B cell (primary cell): ENCODE results near the gene PLCB3. TPM values are rescaled to one million over a fixed set of nuclear protein-coding genes. Genes with fewer than 3 reads are reported as not detected.

Experiments
- ATAC-seq: fragments of 200-7000 bp; cut with Tn5 transposase; one replicate; pipeline ENCODE4 v1.10.0; 2021; ENCODE audit warnings: low read depth, mild to moderate bottlenecking, moderate number of reproducible peaks, moderate library complexity
- CTCF ChIA-PET: fragments of 350-600 bp; sonication (Branson Sonifier 250); formaldehyde crosslinking; loops from one replicate; lab custom pipeline; 2021; ENCODE audit warnings: antibody characterized with exemption, inconsistent platforms; lab: Charles Lee
- POLR2A ChIA-PET: fragments of 350-600 bp; sonication (Branson Sonifier 250); formaldehyde crosslinking; loops from one replicate; lab custom pipeline; 2021; ENCODE audit warnings: antibody characterized with exemption; lab: Charles Lee
- DNase-seq: peaks from one replicate; pipeline ENCODE4 v3.0.0; 2013
- H2AFZ ChIP-seq: 2 replicates; pipeline ENCODE4 v1.6.1; 2012; ENCODE audit warnings: mild to moderate bottlenecking, low read depth, low read length; ENCODE audit not compliant: insufficient read depth, poor library complexity, severe bottlenecking
- H3K27ac ChIP-seq, 2 donors: 1 replicate in 1 of 2; 2 replicates in 1 of 2; pipeline ENCODE4 v1.5.1; 2012 to 2013; ENCODE audit warnings: low read length in 2 of 2, mild to moderate bottlenecking in 2 of 2, moderate library complexity in 1 of 2
- H3K27me3 ChIP-seq, 4 experiments: fragments of 200-600 bp in 1 of 4; sonication (generic) in 1 of 4; replicated peaks in 1 of 4; 1 replicate in 2 of 4; 2 replicates in 2 of 4; pipeline versions ENCODE4 v1.6.1 to v1.7.0; 2013 to 2016; ENCODE audit warnings: low read length in 3 of 4, mild to moderate bottlenecking in 2 of 4, mixed read lengths in 1 of 4, moderate library complexity in 1 of 4; ENCODE audit not compliant: insufficient read depth in 4 of 4, control insufficient read depth in 3 of 4; ENCODE audit errors: control extremely low read depth in 1 of 4
- H3K36me3 ChIP-seq, 2 experiments: replicated peaks in 1 of 2; 1 replicate in 1 of 2; 2 replicates in 1 of 2; pipeline versions ENCODE4 v1.6.1 to v1.7.1; 2013; ENCODE audit warnings: low read length in 1 of 2; ENCODE audit not compliant: insufficient read depth in 2 of 2, control insufficient read depth in 1 of 2; ENCODE audit errors: control extremely low read depth in 1 of 2, extremely low read depth in 1 of 2
- H3K4me1 ChIP-seq, 2 donors: fragments of 200-600 bp in 1 of 2; sonication (generic) in 1 of 2; 1 replicate in 1 of 2; 2 replicates in 1 of 2; pipeline versions ENCODE4 v1.5.1 to v1.6.1; 2013 to 2017; ENCODE audit warnings: low read length in 2 of 2; ENCODE audit not compliant: control insufficient read depth in 2 of 2, insufficient read depth in 2 of 2
- H3K4me2 ChIP-seq: replicated peaks from 2 replicates; pipeline ENCODE3; 2012; ENCODE audit warnings: mild to moderate bottlenecking, low read depth, low read length; ENCODE audit not compliant: poor library complexity, severe bottlenecking
- H3K4me3 ChIP-seq, 5 experiments: fragments of 200-600 bp in 1 of 5; sonication (generic) in 1 of 5; 1 replicate in 3 of 5; 2 replicates in 2 of 5; pipeline versions ENCODE4 v1.5.1 to v1.7.0; 2011 to 2016; ENCODE audit warnings: low read length in 4 of 5, mild to moderate bottlenecking in 4 of 5, low read depth in 2 of 5, control low read depth in 1 of 5, moderate library complexity in 1 of 5; ENCODE audit not compliant: insufficient read depth in 1 of 5; ENCODE audit errors: control extremely low read depth in 1 of 5, extremely low read depth in 1 of 5
- H3K79me2 ChIP-seq: fragments of 200-600 bp; sonication (generic); one replicate; pipeline ENCODE4 v1.6.0; 2016; ENCODE audit warnings: low read length; ENCODE audit not compliant: control insufficient read depth, insufficient read depth
- H3K9ac ChIP-seq: fragments of 200-600 bp; sonication (generic); 2 replicates; pipeline ENCODE4 v1.6.1; 2017; ENCODE audit warnings: mild to moderate bottlenecking, low read length, moderate library complexity
- H3K9me3 ChIP-seq, 3 donors: one replicate each; pipeline versions ENCODE4 v1.6.1 to v1.7.1; 2013; ENCODE audit warnings: low read length in 2 of 3; ENCODE audit not compliant: control insufficient read depth in 2 of 3, insufficient read depth in 1 of 3; ENCODE audit errors: control extremely low read depth in 1 of 3
- H4K20me1 ChIP-seq: 2 replicates; pipeline ENCODE4 v1.6.0; 2012; ENCODE audit warnings: mild to moderate bottlenecking, low read length; ENCODE audit not compliant: insufficient read depth, control insufficient read depth, poor library complexity, severe bottlenecking
- H3K27ac Mint-ChIP-seq: one replicate; pipeline ENCODE4 v1.8.0; 2021; ENCODE audit warnings: mixed read lengths
- H3K27me3 Mint-ChIP-seq: one replicate; pipeline ENCODE4 v1.8.0; 2021; ENCODE audit warnings: mixed read lengths
- H3K4me1 Mint-ChIP-seq: one replicate; pipeline ENCODE4 v1.8.0; 2021; ENCODE audit warnings: mixed read lengths
- H3K4me3 Mint-ChIP-seq: one replicate; pipeline ENCODE4 v1.8.0; 2021; ENCODE audit warnings: mixed read lengths
- H3K9me3 Mint-ChIP-seq: one replicate; pipeline ENCODE4 v1.8.0; 2022; ENCODE audit warnings: mixed read lengths; ENCODE audit not compliant: insufficient read depth
- CTCF ChIP-seq: fragments of 200-600 bp; IDR thresholded peaks from one replicate; pipeline ENCODE4 v1.8.0; 2022; ENCODE audit warnings: antibody characterized with exemption, mild to moderate bottlenecking
- EZH2 ChIP-seq: IDR thresholded peaks from 2 replicates; pipeline ENCODE4 v1.6.1; 2012; ENCODE audit warnings: borderline replicate concordance, low read depth, mild to moderate bottlenecking, moderate library complexity, low read length; ENCODE audit not compliant: insufficient read depth, poor library complexity, severe bottlenecking
- WGBS: methylation state at CpG from one replicate; pipeline ENCODE4 v1.1.5; 2013; ENCODE audit warnings: missing lambda C conversion rate; ENCODE audit not compliant: insufficient coverage; 5-methylcytosine and 5-hydroxymethylcytosine counted together
- intact Hi-C: fragments of 100-400 bp; cut with micrococcal nuclease; formaldehyde crosslinking; loops from one replicate; pipeline ENCODE4 v1.10.0; 2022
- polyA plus RNA-seq: library from polyadenylated mRNA; depleted of rRNA; stranded (reverse); fragments of >200 nt; gene quantifications from 2 replicates; pipeline ENCODE4 v1.2.3, GENCODE V29; 2012
- total RNA-seq, 2 donors: library from RNA; stranded (reverse); fragments of 120-200 nt in 1 of 2; gene quantifications; 1 replicate in 1 of 2; 2 replicates in 1 of 2; pipeline versions ENCODE4 v1.2.3 to v1.2.4, GENCODE V29; 2013 to 2022

Gene PLCB3
- total and polyA plus RNA-seq, 2 donors (not counting 1 experiment from before 2014, with no cell fraction given) = 3.0 to 8.1 TPM

DNA sequence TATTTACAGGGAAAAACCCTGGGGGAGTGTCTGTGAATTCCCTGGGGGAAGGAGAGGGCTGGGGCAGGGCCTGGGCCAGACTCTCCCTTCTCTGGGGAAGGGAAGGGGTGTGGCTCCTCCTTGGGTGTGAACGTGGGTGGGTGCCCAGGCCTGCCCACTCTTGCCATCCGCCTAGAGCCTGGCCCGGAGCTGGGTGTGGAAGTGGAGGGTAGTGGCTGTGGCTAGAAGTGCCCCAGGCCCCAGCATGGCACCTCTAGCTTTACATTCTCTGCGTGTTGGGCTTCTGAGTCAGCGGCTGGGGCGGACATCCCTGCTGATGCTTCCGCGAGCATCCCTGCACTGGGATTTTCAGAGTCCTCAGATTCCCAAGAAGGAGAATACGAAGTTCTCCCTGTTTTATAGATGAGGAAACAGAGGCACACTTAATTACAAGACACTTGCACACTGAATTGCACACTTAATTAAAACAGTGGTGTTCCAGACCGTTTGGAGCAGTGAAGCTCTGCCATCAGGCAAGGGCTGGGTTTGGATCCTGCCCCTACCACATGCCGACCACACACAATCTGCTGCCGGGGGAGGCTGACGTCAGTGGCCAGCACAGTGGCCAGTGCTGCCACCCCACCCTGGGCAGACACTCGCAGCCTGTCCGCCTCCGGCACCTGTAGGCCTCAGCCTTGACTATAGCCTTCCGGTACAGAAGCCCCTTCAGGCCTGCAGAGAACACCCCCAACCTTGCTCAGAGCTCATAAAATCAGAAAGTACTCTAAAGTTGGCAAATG, 25.5 kb downstream of the PLCB3 start:
- Histone ChIP-seq H3K4me2 (no peak overlapping the region), H3K79me2 (peaks cover 3% of the 10 kb centered on the region), H3K27me3 (no peaks in the 10 kb centered on the region), H3K9ac (no peak overlapping the region), H2AFZ (no peak overlapping the region), H3K27ac (no peak overlapping the region), H4K20me1 (no peaks in the 10 kb centered on the region), H3K9me3 (no peaks in the 10 kb centered on the region), H3K4me1 (peaks cover 2 to 3% of the 10 kb centered on the region in 2 donors), H3K36me3 (peaks cover 0 to 13% of the 10 kb centered on the region in 2 experiments), H3K4me3 (no peak overlapping the region)
- 96% methylated on average over 13 of the region's 17 CpGs for WGBS
- H3K27me3 Mint-ChIP-seq = no peaks in the 10 kb centered on the region
- CTCF ChIA-PET = interaction anchor here (0.7 to 2.1 kb wide), 5 partner anchors 24 to 72 kb away, joined by 3 to 10 read pairs (median 4); partner anchors contain the start of genes CATSPERZ and ESRRA
- peaks cover 2% of the 10 kb centered on the region for H3K4me1 Mint-ChIP-seq
- no peaks in the 10 kb centered on the region for H3K9me3 Mint-ChIP-seq
- POLR2A ChIA-PET = interaction anchor here (0.6 to 1.2 kb wide), 2 partner anchors 8 to 31 kb away, joined by 3 read pairs; no protein-coding TSS in a partner anchor
- no peak overlapping the region for H3K27ac Mint-ChIP-seq
- no peak for ATAC-seq
- intact Hi-C loops = no loop called here
- H3K4me3 Mint-ChIP-seq = no peak overlapping the region
- DNase-seq = no peak
- TF ChIP-seq CTCF (no peak), EZH2 (no peak)
